ENCODE results near the gene ERVMER34-1. TPM values are rescaled to one million over a fixed set of nuclear protein-coding genes. Genes with fewer than 3 reads are reported as not detected.
A peak's percentile ranks its signal among the peaks of the same experiment; 100 is the strongest.

Gene ERVMER34-1
- total and polyA plus RNA-seq, 11 donors = 2.2 to 6.8 (median 4.6) TPM

GRCh38 chr4:52711272-52711671 is 40.0 kb downstream of the ERVMER34-1 start:
- 39 to 71% (median 62%) methylated on average over 1 of the region's 1 CpG for WGBS, 4 donors
- ATAC-seq (no peak), DNase-seq (no peak)
- peaks cover 0 to 27% (median 19%) of the 10 kb centered on the region in 9 donors for H3K36me3 ChIP-seq
- H3K27ac ChIP-seq = peak overlapping the region in 2 of 12 donors; percentile 33 to 92
- no peaks in the 10 kb centered on the region for H3K9me3 ChIP-seq
- H3K4me3 ChIP-seq = no peak overlapping the region
- no peak for TF ChIP-seq CTCF (IDR thresholded peaks at IDR 0.05)
- TF ChIP-seq POLR2A (IDR thresholded peaks at IDR 0.05) = no peak
- intact Hi-C loops (cut with DNase I) = loop anchor here in 9 of 10 donors (5.0 to 10.0 kb wide), 13 partner anchors 46 to 274 kb away; partner anchors contain the start of genes USP46 (in 6 of the 9) and RASL11B (in 4 of the 9)
- H3K27me3 ChIP-seq = no peaks in the 10 kb centered on the region
- H3K4me1 ChIP-seq = peaks cover 6 to 32% (median 24%) of the 10 kb centered on the region in 12 donors

- Histone ChIP-seq H3K4me3 (no peak overlapping the region), H3K9me3 (no peaks in the 10 kb centered on the region), H3K4me1 (peaks cover 4 to 19% (median 16%) of the 10 kb centered on the region in 12 donors), H3K27me3 (no peaks in the 10 kb centered on the region), H3K36me3 (peaks cover 0 to 7% (median 3%) of the 10 kb centered on the region in 9 donors), H3K27ac (no peak overlapping the region)
- DNase-seq (no peak), ATAC-seq (no peak)
- no peak for TF ChIP-seq CTCF (IDR thresholded peaks at IDR 0.05)
- no peak for TF ChIP-seq POLR2A (IDR thresholded peaks at IDR 0.05)
- intact Hi-C loops (cut with DNase I) = no loop called here
These were observed 42.1 kb downstream of the ERVMER34-1 start for GRCh38 chr4:52709155-52709554.

- intact Hi-C loops (cut with DNase I) = no loop called here
- no peak for ATAC-seq
- no peaks in the 10 kb centered on the region for H3K36me3 ChIP-seq
- 64 to 77% (median 68%) methylated on average over 3 of the region's 3 CpGs for WGBS, 4 donors
- no peaks in the 10 kb centered on the region for H3K27me3 ChIP-seq
- H3K9me3 ChIP-seq = no peaks in the 10 kb centered on the region
- no peak for TF ChIP-seq POLR2A (IDR thresholded peaks at IDR 0.05)
- TF ChIP-seq CTCF (IDR thresholded peaks at IDR 0.05) = no peak
- no peak overlapping the region for H3K27ac ChIP-seq
- H3K4me1 ChIP-seq = peaks cover 0 to 7% (median 0%) of the 10 kb centered on the region in 12 donors
- no peak overlapping the region for H3K4me3 ChIP-seq
- DNase-seq = no peak
These were observed 46.6 kb downstream of the ERVMER34-1 start for GRCh38 chr4:52704661-52705060.

GRCh38 chr4:52704133-52704532 is 47.1 kb downstream of the ERVMER34-1 start:
- WGBS, 4 donors = 46 to 63% (median 58%) methylated on average over 1 of the region's 1 CpG
- Histone ChIP-seq H3K4me1 (peaks cover 0 to 7% (median 0%) of the 10 kb centered on the region in 12 donors), H3K36me3 (no peaks in the 10 kb centered on the region), H3K4me3 (no peak overlapping the region), H3K9me3 (no peaks in the 10 kb centered on the region), H3K27ac (no peak overlapping the region), H3K27me3 (no peaks in the 10 kb centered on the region)
- TF ChIP-seq POLR2A (IDR thresholded peaks at IDR 0.05) = no peak
- TF ChIP-seq CTCF (IDR thresholded peaks at IDR 0.05) = no peak
- ATAC-seq (no peak), DNase-seq (no peak)
- intact Hi-C loops (cut with DNase I) = no loop called here

Data from heart left ventricle (tissue), 16 donors.